Mammary microvascular endothelial cell (primary cell): ENCODE data around the gene CDC6. TPM values are rescaled to one million over a fixed set of nuclear protein-coding genes. Genes with fewer than 3 reads are reported as not detected.

Source experiments
- total RNA-seq: library from RNA; depleted of rRNA; stranded (reverse); fragments of >200 nt; gene quantifications from 2 replicates; pipeline ENCODE4 v1.2.3, GENCODE V29; 2015

Gene CDC6
- 29.1 and 35.8 TPM in 2 replicates for total RNA-seq

GRCh38 chr17:40287494-40288369 lies at the start of gene CDC6:
Gene CDC6 (plus strand): TSS chr17:40287879. CDS start chr17:40289421, 1,542 bp downstream.

GRCh38 chr17:40309031-40309948 lies 21.6 kb downstream of the CDC6 start, which contains the start of gene RARA:
Gene RARA (plus strand): TSS chr17:40309180. CDS start chr17:40331219, 22,039 bp downstream.

Other genes with a start within 250 kb of the CDC6 start
- gene MED24, start 233.5 kb upstream of the CDC6 start, total RNA-seq = 95.3 and 99.0 TPM in 2 replicates
- gene THRA, start 224.9 kb upstream of the CDC6 start, total RNA-seq = 11.7 and 16.3 TPM in 2 replicates
- 0.87 and 1.7 TPM in 2 replicates for gene NR1D1, start 187.3 kb upstream of the CDC6 start, total RNA-seq
- gene MSL1, start 165.9 kb upstream of the CDC6 start, total RNA-seq = 45.9 and 49.0 TPM in 2 replicates
- gene CASC3, start 147.3 kb upstream of the CDC6 start, total RNA-seq = 38.0 and 41.0 TPM in 2 replicates
- 0.79 and 1.9 TPM in 2 replicates for gene RAPGEFL1, start 110.4 kb upstream of the CDC6 start, total RNA-seq
- gene WIPF2, start 68.6 kb upstream of the CDC6 start, total RNA-seq = 11.2 and 11.7 TPM in 2 replicates
- 23.4 and 26.9 TPM in 2 replicates for gene RARA, start 21.3 kb downstream of the CDC6 start, total RNA-seq
- 4.2 TPM in 1 of 2 replicates, not detected in the other for gene GJD3, start 76.9 kb downstream of the CDC6 start, total RNA-seq
- 134 and 144 TPM in 2 replicates for gene TOP2A, start 130.0 kb downstream of the CDC6 start, total RNA-seq
- gene IGFBP4, start 155.6 kb downstream of the CDC6 start, total RNA-seq = 111 and 122 TPM in 2 replicates
- gene TNS4, start 213.7 kb downstream of the CDC6 start, total RNA-seq = 0.53 TPM in 1 of 2 replicates, not detected in the other